NCI-H2029 treated with DMSO at 0.1 percent for 48 hours (cell line): ENCODE results near the gene ASXL3.

Source experiments
- DNase-seq: peaks from one replicate; lab custom pipeline; 2025; lab: John Stamatoyannopoulos, UW

ASXL3 gene

GRCh38 chr18:33720133-33720532 lies 142.1 kb downstream of the ASXL3 start:
- DNase-seq: no peak

- DNase-seq: no peak
These were observed 151.5 kb downstream of the ASXL3 start for GRCh38 chr18:33729556-33729955.

- peak; percentile 24 for DNase-seq
These were observed 155.4 kb downstream of the ASXL3 start for GRCh38 chr18:33733376-33733775.

- no peak for DNase-seq
These were observed 157.4 kb downstream of the ASXL3 start for GRCh38 chr18:33735428-33735827.

- DNase-seq: no peak
These were observed 163.7 kb downstream of the ASXL3 start for GRCh38 chr18:33741760-33742159.

GRCh38 chr18:33744032-33744697 lies 166.1 kb downstream of the ASXL3 start:
- DNase-seq: no peak

GRCh38 chr18:33745151-33745795 lies 167.3 kb downstream of the ASXL3 start:
- no peak for DNase-seq

- peak; percentile 78 for DNase-seq
These were observed 168.0 kb downstream of the ASXL3 start for GRCh38 chr18:33745871-33746545.

GRCh38 chr18:33749834-33750233 lies 171.8 kb downstream of the ASXL3 start:
- DNase-seq: no peak

- no peak for DNase-seq
These were observed 172.3 kb downstream of the ASXL3 start for GRCh38 chr18:33750366-33750765.

- peak; percentile 47 for DNase-seq
These were observed 173.7 kb downstream of the ASXL3 start for GRCh38 chr18:33751613-33752221.

GRCh38 chr18:33755391-33755790 lies 177.4 kb downstream of the ASXL3 start:
- no peak for DNase-seq

- peak; percentile 63 for DNase-seq
These were observed 178.0 kb downstream of the ASXL3 start for GRCh38 chr18:33755931-33756560.

- DNase-seq: no peak
These were observed 179.0 kb downstream of the ASXL3 start for GRCh38 chr18:33757037-33757436.

- DNase-seq: no peak
These were observed 183.3 kb downstream of the ASXL3 start for GRCh38 chr18:33761363-33761762.

- DNase-seq: peak; percentile 76
These were observed 203.4 kb downstream of the ASXL3 start for GRCh38 chr18:33781429-33781828.
